WTC11 (cell line): ENCODE results near the gene ANKRA2.

Source experiments
- CREB1 ChIP-seq: sonication (generic); formaldehyde crosslinking; IDR thresholded peaks from 2 replicates; pipeline ENCODE4 v1.8.0; 2023; ENCODE audit warnings: mild to moderate bottlenecking, missing genetic modification reagents
- CTCF ChIP-seq: fragments of 200-600 bp; IDR thresholded peaks from 2 replicates; pipeline ENCODE4 v1.8.0; 2022; ENCODE audit warnings: antibody characterized with exemption
- MXD4 ChIP-seq: fragments of 250-450 bp; sonication (Bioruptor Pico); IDR thresholded peaks from 2 replicates; pipeline ENCODE4 v1.8.0; 2021; ENCODE audit warnings: mild to moderate bottlenecking, moderate library complexity, borderline replicate concordance
- TEAD4 ChIP-seq: sonication (generic); formaldehyde crosslinking; IDR thresholded peaks from 2 replicates; pipeline ENCODE4 v1.8.0; 2022; ENCODE audit warnings: mild to moderate bottlenecking, missing genetic modification reagents
- TF ChIP-seq, protein P1 (sequence below): sonication (generic); formaldehyde crosslinking; IDR thresholded peaks from 2 replicates; pipeline ENCODE4 v1.8.1; 2022; ENCODE audit warnings: low read depth, mild to moderate bottlenecking, moderate library complexity, missing genetic modification reagents, borderline replicate concordance

DNA sequence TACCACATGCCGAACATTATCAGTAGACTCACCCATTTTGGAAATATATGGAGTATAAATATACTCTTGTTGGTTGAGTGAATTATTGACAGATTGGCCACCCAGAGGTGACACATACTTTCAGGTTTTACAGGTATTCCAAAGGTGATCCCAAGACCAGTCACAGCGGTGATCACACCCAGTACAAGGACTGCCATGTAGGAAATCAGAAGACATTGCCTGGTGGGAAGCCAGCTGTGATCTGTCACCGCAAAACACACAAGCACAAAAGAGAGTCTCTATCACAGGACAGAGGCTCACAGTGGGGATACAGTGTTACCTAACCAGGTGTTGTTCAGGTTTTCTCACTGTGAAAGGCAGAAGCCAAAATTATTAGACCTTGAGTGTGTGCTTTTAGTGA is 51.4 kb downstream of the ANKRA2 start:
- TF ChIP-seq TEAD4 (CRISPR knock-in tag) (no peak), CREB1 (CRISPR knock-in tag) (no peak), MXD4 (CRISPR knock-in tag) (no peak), CTCF (no peak)
- TF ChIP-seq, protein P1, sequence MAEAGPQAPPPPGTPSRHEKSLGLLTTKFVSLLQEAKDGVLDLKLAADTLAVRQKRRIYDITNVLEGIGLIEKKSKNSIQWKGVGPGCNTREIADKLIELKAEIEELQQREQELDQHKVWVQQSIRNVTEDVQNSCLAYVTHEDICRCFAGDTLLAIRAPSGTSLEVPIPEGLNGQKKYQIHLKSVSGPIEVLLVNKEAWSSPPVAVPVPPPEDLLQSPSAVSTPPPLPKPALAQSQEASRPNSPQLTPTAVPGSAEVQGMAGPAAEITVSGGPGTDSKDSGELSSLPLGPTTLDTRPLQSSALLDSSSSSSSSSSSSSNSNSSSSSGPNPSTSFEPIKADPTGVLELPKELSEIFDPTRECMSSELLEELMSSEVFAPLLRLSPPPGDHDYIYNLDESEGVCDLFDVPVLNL (CRISPR knock-in tag), result no peak
